Renal cortical epithelial cell (primary cell): ENCODE measurements around the gene KCNJ6. TPM values are rescaled to one million over a fixed set of nuclear protein-coding genes. Genes with fewer than 3 reads are reported as not detected.
A peak's percentile ranks its signal among the peaks of the same experiment; 100 is the strongest.
"Not testable (repeated sequence)": the region's sequence is repeated elsewhere in the genome, so short reads cannot be mapped to it uniquely, and the experiment has no call there.

ENCODE experiments used
- DNase-seq: peaks from one replicate; pipeline ENCODE4 v3.0.0-alpha.2; 2011; ENCODE audit warnings: low read depth
- total RNA-seq: library from RNA; depleted of rRNA; stranded (reverse); fragments of >200 nt; gene quantifications from 2 replicates; pipeline ENCODE4 v1.2.3, GENCODE V29; 2014

The KCNJ6 gene
- total RNA-seq, 1 donor from 2014 or later, result 0.05 TPM

DNA sequence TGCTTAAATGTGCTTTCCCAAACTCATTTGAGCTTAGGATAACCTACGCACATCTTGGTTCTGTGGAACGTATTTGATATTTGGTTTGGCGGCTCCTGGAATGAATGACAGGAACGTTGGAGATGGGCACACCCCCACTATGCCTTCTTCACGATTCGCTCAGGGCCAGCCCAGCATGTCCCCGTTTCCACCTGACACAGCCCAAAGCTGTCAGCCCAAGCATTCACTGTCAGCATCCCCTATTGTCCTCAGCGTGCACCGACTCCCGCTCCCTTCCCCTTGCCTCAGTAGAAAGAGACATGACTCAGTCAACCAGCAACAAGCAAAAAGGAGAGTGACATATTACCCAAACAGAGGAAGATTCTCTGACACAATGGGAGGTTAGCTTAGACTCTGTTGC lies 181.4 kb downstream of the KCNJ6 start:
- DNase-seq, result no peak

DNA sequence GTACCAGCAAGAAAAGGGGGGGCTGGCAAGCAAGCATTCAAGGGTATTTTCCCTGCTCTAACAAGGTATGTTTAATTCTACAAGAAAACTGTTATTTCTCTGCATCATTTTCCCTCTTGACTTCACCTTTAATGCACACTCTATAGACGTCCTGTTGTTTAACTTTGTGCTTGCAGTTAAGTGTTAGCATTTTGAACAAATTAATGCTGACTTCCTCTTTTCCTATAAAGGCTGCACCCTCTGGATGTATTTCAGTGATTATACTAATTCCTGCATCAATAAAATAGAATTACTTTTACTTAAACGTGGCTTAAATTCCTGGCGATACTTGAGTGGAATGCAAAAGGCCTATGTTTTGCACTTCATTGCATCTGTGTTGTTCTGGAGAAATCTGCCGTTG lies 183.3 kb downstream of the KCNJ6 start:
- DNase-seq, result no peak

DNA sequence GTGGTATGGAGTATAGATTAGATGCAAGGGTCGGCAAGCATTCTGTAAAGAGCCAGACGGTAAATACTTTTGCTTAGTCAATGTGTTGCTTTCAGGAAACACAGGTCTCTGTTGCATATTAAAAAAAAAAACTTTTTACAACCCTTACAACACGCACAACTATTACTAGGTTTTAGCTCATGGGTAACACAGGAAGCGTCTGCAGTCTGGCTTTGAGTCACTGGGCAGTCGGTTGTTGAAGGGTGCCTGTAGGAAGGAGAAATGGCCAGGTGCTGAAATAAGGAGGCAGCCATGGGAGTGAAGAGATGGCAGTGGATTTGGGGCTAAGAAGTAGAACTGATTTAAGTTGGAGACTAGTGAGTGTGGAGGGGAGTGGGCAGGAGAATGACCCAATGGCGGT lies 192.1 kb downstream of the KCNJ6 start:
- DNase-seq, result no peak

DNA sequence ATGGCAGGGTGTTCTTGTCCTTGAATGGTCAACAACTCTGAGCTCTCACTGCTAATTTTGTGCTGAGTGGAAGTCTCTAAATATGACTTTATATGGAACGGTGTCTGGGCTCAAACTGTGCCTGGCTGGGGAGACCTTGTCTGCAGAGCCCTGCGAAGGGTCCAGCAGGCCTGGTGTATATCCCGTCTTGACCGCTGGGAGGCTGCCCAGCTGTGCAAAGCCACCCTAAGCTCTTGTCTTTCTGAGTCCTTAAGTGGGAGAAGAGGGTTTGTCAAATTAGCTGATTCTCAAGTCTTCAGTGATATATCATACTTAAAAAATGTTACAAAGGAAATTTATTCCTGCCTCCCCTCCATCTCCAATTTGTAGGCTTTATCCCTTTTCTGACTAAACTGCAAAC lies 198.7 kb downstream of the KCNJ6 start:
- no peak for DNase-seq

DNA sequence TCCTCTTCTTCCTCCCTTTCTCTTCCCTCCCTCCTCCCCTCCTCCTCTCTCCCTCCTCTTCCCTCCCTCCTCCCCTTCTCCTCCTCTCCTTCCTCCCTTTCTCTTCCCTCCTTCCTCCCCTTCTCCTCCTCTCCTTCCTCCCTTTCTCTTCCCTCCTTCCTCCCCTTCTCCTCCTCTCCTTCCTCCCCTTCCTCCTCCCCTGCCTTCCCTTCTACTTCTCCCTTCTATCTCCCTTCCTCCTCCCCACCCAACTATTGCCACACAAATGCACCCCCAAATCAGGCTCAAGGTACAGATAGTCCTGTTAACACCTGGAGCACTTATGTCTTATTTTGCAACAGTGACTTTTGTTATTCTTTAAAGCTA lies 203.7 kb downstream of the KCNJ6 start:
- DNase-seq, result not testable (repeated sequence)

DNA sequence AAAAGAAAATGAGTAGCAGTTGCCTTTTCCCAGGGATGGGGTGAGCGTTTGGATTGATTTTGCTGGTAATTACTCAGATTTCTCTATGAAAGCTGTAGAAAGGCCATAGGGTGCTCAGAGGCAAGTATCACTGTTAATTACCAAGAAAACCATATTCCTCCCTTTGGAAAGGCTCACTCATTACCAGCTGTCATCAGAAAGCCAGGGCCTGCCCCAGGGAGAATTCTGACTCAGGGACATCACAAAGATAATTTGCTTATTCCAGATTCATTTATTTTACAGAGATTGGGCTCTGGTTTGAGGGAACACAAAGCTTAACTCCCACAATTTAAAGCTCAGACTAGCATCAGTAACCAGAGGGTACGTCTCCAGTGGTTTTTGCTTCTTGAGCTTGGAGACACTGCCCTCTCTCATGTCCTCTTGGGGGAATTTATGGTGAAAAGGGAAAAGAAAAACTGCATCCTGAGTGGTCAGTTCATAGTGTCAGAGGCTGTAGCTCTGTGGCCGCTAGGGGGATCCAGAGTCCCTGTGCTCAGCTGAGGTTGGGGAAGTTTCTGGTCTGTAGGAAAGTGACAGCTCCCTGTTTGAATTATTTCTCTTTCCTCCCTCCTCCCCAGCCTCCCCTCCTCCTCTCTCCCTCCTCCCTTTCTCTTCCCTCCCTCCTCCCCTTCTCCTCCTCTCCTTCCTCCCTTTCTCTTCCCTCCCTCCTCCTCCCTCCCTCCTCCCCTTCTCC lies 204.3 kb downstream of the KCNJ6 start:
- peak; percentile 50 for DNase-seq

DNA sequence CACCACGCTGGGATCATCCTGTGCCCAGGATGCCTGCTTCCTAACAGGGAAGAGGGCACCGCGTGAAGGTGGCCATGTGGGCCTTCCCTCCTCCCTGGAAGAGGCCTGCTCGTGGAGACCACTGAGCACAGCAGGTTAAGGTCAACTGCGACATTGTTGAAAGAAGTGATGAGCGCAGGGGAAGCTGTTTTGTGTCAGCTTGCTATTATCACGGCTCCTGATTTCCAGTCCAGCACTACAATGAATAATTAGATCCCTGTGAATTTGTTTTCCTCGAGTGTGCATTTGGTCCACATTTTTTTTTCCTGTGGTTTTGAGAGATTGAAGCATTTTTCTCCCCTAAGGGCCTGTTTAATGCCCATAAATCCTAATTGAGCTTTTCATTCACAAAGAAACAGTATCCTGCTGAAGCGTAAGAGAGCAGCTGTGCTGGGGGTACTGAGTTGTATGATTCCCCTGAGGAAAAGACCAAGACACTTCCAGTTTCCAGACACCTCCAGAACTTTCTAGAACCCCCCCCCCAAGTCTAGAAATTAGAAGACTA lies 204.9 kb downstream of the KCNJ6 start:
- DNase-seq, result no peak

DNA sequence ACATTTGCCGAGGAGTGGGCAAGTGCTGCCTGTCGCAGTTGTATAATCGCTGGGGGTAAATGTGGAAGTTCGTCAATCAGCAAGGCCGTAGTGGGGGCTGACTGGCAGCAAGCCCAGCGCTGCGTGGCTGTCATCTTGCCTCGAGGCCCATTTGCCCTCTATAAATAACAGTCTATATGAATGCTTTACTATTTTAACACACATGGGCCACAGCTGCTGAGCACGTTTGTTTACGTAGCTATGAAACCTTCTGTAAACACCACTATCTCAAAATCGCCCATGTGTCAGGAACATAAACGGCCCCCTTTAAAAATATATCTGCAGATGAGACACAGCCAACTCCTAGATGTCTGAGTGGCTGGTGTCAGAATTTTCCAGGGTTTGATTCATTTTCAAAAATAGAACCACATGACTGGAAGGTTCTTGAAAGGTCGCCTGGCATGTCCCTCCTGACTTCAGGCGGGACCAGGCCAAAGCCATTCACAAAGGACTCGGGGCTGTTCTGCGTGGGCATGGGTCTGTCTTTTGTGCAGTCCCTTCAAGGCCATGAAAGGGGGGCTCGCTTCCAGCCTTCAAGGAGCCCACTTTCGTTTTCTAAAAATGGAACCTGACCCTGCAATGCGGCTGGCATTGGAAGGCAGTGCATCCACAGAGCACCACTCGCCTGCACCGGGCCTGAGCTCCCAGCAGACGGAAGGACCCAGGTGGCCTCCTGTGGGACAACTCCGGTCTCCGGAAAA lies 205.5 kb downstream of the KCNJ6 start:
- DNase-seq, result no peak

DNA sequence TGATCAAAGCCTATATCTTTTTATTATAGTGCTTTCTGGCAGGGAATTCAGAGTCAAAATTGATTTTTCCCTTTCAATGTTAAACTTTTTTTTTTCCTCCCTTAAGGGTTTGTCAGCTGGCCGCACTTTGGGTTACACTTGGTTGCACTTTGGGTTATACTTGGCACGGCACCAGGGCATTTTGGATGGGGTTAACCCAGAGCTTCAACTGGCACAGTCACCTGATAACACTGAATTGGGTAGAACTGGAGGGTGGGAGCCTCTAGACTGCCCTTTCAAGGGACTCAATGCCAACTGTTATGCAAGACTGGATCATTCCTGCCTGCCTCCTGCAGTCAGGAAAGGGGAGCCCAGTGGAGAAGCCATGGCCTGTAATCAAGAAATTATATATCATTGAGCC lies 211.5 kb downstream of the KCNJ6 start:
- peak; percentile 74 for DNase-seq

DNA sequence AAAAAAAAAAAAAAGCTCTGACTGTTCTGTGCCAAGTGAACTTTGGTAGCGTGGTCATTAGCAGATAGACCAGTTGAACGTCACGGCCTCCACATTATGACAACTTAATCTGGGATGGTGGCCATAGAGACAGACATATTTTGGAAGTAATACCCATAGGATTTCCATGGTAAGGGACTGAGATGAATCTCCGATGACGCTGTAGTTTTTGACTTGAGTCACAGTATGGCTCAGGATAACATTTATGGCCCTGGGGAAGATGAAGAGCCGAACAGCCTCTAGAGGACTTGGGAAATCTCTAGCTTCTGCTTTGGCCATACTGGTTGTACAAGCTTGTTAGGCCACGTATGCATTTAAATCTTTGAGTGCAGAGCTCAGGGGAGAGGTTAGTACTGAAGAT lies 214.0 kb downstream of the KCNJ6 start:
- no peak for DNase-seq

DNA sequence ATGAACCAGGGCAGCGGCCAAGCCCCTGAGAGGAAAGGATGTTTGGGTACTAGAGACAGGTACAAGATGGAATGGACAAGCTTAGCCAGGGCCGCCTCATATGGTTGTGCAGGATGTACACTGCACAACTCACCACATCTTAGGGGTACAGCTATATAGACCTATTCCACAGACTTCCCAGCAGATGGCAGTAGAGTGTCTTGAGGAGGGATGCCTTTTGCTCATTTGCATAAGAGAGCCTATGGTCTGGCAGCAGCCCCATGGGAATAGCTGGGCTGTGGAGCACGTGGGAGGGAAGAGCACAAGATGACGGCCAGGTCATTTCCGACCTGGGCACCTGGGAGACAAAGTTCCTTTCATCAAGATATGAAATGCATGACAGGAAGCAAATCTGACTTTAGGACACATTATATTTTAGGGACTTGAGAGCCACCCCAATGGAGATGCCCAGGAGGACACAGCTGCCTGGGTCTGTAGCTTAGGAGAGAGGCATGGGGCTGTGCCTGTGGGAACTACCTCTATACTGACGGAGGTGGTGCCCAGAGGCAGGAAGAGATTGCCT lies 215.5 kb downstream of the KCNJ6 start:
- DNase-seq, result peak; percentile 65

DNA sequence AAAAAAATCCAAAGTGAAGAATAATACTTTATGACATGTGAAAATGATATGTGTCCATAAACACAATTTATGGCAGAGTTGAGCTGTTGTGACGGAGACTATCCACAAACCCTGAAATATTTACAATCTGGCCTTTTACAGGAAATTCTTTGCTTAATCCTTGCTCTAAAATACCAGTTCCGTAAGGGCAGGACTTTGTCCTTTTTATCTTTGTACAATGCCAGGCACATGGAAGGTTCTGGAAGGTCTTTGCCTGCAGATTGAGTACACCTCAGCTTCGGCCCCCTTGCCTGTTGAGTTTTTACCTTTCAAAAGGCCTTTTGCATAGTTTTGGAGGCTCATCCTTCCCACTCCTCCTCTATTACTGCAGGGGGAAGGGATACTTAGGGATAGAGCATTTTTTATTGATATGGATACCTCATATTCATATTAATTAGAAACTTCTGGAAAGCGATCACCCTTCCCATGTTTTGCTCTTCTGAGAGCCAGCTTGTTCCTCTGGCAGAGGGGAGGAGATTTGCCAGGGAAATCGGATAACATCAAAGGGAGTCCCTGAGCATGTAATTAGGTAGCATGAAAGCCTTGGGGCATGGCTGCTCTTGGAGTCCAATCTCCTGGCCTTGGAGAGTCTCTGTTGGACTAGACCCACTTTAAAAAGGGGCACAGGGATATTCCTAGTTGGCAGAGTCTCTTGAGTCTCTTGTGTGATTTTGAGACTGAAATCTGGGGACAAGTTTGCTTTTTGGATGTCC lies 217.1 kb downstream of the KCNJ6 start:
- DNase-seq, result no peak

DNA sequence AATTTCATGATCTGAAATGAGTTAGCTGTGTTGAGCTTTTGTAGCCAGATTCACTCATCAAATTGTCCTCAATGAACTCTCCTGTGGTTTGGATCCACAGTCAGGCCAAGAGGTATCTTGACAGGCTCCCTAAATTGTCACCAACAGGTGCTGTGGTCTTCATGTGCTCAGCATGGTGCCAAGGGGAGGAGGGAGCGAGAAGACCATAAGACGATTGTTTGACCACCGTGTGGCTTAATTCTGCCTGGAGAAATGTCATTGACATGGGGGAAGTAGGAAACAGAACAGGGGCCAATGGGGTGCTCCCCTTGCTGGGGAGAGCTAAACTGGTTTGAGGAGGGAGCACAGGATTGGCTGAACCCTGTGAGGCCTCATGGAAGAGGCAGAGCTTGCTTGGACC lies 219.3 kb downstream of the KCNJ6 start:
- no peak for DNase-seq

DNA sequence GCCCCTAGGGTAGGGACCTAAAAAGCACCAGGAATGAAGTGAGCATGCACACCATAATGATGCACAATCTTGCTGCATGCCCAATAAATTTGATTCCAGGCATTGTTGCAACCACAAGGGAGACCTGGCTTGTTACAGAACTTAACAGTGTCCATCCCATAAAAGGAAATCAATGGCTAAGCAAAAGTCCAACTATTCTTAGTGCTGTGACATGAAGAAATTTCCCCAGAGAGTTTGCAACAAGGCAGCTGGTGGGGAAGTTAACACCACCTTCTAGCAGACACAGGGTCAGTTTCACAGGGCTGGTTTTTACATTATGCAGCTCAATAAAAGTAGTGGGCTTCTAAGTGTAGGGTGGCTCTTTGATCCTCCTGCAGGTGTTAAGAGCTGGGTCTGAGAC lies 221.1 kb downstream of the KCNJ6 start:
- no peak for DNase-seq

DNA sequence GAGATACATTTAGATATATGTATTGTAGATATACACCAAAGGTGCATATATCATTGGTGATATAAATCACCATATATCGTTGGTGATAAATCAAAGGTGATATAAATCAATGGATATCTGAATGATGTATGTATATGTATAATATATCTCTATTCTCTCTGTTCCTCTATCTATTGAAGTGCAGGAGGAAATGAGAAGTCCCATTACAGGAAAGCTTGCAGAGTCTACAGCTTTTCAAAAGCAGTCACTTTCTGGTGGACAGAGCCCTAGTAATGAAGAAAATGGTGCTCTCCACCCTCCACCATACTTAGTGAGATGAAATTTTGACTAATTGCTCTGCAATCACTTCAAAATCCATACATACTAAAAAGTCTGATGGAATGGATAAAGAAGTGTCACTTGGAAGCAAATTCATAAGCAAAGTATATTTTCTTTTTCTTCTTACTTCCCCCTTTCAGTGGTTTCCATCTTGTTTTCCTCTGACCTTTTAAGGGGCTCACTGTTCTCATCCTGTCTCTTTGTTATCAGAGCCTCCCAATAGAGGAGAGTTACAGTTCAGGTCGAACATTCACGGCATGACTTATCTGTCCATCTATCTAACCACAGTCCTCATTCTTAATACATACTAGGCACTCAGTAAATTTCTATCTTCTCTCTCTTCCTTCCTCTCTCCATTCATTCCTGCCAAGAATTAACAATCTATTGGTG lies 227.2 kb downstream of the KCNJ6 start:
- no peak for DNase-seq

DNA sequence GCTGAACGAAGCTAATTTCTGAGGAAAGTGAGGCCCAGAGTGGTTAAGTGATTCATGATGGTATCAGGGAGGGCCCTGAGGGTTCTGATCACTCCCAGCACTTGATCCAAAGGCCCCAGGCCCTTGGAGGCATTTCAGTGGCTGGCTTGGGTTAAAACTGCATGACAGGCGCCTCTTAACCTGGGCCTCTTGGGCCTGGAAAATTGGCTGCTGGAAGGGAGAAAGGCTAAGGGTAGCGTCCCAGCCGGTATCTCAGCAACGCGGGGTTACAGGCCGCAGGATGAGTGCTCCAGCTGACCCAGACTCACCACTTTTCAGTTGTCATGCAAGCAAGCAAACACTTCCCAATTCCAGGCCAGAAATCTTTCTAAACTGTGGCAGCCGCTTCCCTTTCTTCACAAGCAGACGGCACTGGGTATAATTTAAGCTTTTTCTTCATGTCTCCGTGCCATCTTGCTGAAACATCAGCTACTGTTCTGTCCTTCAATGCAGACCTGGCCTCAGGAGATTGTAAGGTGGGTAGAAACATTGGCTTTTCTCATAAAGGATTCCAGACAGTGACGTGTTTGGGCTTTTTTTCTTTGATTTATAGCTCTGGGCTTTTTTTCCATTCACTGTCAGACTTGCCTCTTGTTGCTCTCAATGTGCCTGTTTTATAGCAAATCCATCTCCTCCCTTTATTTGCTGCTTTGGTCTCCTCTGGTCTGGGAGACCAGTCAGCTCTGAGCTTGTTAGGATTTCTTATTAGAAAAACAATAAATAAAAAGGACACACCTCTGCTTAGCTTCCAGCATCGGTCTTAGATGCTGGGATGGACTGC lies 229.1 kb downstream of the KCNJ6 start:
- DNase-seq, result no peak

DNA sequence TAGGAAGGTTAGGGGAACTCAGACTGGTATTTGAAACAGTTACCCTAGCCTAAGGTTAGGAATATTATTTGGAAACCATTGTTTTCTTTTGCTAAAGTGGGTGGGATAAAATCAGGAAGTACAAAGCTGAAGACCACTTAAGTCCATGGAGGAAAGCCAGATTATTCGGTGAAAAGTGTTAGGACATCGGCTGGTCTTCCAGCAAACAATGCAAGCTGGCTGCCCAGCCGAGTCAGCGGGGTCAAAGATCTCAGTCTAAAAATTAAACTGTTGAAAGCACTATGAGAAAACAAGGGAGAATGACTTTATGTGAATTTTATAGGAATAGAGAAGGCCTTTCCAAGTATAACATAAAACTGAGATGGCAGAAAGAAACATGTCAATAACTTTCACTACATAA lies 231.7 kb downstream of the KCNJ6 start:
- no peak for DNase-seq

DNA sequence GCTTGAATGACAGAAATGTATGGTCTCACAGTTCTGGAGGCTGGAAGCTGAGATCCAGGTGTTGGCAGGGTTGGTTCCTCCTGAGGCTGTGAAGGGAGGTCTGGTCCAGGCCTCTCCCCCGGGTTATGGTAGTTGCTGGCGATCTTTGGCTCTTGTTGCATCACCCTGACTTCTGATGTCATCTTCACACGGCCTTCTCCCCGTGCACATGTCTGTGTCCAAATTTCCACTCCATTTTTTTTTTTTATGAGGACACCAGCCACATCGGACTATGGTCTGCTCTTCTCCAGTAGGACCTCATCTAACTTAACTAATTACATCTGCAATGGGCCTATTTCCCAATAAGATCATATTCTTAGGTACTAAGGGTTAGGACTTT lies 232.2 kb downstream of the KCNJ6 start:
- DNase-seq, result no peak

DNA sequence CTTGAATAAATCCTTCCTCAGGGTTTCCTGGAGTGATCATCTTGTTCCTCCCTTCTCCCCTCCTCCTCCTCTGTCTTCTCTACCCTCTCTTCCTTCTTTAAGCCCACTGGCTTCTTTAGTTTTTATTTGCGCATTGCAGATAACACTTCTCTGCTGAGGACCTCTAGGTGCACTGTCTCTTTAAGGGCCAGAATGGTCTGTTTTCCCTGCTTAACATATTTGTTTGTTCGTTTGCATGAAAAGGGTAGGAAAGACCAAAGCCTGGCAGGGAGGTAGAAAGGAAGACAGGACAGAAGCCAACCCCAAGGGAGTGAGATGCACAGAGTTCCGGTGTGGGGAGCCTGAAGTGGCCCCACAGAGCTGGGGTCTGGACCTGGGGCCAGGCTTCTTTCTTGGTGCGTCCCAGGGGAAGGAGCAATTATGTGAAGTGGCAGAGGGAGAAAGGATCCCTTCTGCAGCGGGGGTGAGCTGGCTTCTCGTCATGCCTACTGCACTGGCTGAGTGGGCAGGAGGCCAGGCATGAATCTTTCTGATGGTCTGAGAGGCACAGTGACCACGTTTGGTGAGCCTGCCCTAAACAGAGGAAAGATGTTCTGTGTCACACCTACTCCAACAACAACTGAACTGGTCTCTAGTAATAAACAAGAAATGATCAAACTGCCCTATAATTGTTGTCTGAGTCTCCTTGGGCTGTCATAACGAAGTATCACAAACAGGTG lies 232.7 kb downstream of the KCNJ6 start:
- no peak for DNase-seq

DNA sequence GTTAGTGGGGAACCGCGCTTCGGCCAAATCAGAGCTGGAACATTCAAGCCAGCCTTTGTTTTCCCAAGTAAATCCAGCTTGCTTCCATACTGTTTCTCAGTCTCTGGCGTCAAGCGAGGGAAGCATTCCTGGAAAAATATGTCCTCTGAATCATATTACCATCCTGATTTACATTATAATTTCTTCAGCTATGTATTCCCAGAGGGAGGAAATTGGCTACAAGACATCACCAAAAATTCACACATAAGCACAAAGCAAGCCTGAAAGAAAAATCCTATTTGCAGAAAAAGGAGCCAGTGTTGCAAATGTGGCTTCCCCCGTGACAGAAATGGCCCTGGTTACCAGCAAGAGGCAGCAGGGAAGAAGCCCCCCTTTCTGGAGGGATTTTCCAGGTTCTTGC lies 233.3 kb downstream of the KCNJ6 start:
- DNase-seq, result no peak
